ENCODE results near the gene IL24.
A peak's percentile ranks its signal among the peaks of the same experiment; 100 is the strongest.

- TF ChIP-seq POLR2A (IDR thresholded peaks at IDR 0.05) (no peak), CTCF (IDR thresholded peaks at IDR 0.05) (peak; percentile 12 to 27 (median 23))
Measured at GRCh38 chr1:206935491-206936067, 38.3 kb downstream of the IL24 start.

Measured in testis (tissue), 2 donors.